Peyer's patch (tissue), 4 donors: ENCODE data around the gene TMOD1. TPM values are rescaled to one million over a fixed set of nuclear protein-coding genes. Genes with fewer than 3 reads are reported as not detected.

ENCODE experiments used
- DNase-seq, 3 donors: peaks; one replicate each; pipeline ENCODE4 v3.0.0-alpha.2; 2017 to 2019
- H3K27ac ChIP-seq, 4 donors: fragments of 200-600 bp; sonication (generic); one replicate each; pipeline ENCODE4 v1.5.1; 2016 to 2019
- H3K27me3 ChIP-seq, 2 donors: fragments of 200-600 bp; sonication (generic); one replicate each; pipeline ENCODE4 v1.5.1; 2019
- H3K36me3 ChIP-seq, 3 donors: fragments of 200-600 bp; sonication (generic); one replicate each; pipeline ENCODE4 v1.5.1; 2016 to 2019
- H3K4me1 ChIP-seq, 4 donors: fragments of 200-600 bp; sonication (generic); one replicate each; pipeline ENCODE4 v1.5.1; 2016 to 2019
- H3K4me3 ChIP-seq, 4 donors: fragments of 200-600 bp; sonication (generic); 1 replicate in 3 of 4; 2 replicates in 1 of 4; pipeline ENCODE4 v1.5.1; 2016 to 2019; ENCODE audit warnings: mild to moderate bottlenecking in 1 of 4
- H3K9me3 ChIP-seq, 4 donors: fragments of 200-600 bp; sonication (generic); one replicate each; pipeline ENCODE4 v1.5.1; 2016 to 2019; ENCODE audit warnings: mild to moderate bottlenecking in 1 of 4
- POLR2A ChIP-seq, 2 donors: fragments of 450-650 bp; IDR thresholded peaks; one replicate each; pipeline ENCODE4 v1.5.1; 2017; ENCODE audit warnings: antibody characterized with exemption in 2 of 2, mild to moderate bottlenecking in 2 of 2, moderate library complexity in 2 of 2
- total RNA-seq, 4 donors: library from RNA; depleted of rRNA; stranded (reverse); fragments of >200 nt; gene quantifications; one replicate each; pipeline ENCODE4 v1.1.0, GENCODE V29; 2016
- TF ChIP-seq, protein P1 (sequence below), 6 experiments: fragments of 450-650 bp in 4 of 6; fragments of 200-600 bp in 2 of 6; sonication (generic) in 1 of 6; IDR thresholded peaks; one replicate each; pipeline ENCODE4 v1.5.1; 2017 to 2019; ENCODE audit warnings: antibody characterized with exemption in 6 of 6, mild to moderate bottlenecking in 3 of 6, moderate library complexity in 1 of 6

Gene TMOD1
- total RNA-seq, 4 donors from 2014 or later, result 2.6 to 15.7 (median 4.9) TPM

DNA sequence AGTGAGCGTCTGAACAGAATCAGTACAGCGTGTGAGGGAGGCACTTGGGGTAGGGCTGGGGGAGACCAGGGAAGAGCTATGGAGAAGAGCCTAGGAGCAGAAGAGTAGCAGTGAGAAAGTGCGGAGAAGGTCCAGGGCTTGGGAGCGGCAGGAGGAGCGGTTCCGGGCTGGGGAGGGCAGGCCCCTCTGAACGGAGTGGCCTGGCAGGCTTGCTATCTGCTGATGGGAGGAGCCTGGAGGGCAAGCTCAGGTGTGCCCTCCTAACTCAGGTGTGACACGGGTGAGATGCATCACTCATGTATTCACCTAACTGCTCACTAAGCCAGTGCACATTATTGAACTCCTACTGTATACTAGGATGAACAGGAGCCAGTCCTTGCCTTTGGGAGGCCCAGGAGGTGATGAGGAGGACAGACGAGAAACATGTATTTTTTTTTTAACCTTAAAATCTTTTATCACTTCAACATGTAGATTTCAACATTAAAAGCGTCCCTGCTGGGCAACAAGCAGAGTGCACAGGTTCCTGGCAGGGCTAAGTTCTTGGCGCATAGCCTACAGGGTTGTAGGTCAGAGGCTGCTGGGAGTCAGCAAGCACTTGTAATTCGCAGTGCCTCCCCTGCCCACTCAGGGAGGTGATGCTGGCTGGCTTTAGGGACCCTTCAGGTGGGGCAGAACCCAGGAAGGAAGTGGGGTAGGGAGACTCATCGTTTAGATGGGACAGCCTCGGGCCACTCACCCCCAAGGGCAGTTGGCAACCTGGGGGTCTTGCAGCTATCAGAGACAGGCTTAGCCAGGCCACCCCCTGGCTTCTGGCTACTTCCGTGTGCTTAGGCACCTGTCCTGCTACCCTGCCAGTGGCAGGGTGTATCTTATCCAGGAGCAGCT is 55.5 kb downstream of the TMOD1 start:
- TF ChIP-seq, protein P1, sequence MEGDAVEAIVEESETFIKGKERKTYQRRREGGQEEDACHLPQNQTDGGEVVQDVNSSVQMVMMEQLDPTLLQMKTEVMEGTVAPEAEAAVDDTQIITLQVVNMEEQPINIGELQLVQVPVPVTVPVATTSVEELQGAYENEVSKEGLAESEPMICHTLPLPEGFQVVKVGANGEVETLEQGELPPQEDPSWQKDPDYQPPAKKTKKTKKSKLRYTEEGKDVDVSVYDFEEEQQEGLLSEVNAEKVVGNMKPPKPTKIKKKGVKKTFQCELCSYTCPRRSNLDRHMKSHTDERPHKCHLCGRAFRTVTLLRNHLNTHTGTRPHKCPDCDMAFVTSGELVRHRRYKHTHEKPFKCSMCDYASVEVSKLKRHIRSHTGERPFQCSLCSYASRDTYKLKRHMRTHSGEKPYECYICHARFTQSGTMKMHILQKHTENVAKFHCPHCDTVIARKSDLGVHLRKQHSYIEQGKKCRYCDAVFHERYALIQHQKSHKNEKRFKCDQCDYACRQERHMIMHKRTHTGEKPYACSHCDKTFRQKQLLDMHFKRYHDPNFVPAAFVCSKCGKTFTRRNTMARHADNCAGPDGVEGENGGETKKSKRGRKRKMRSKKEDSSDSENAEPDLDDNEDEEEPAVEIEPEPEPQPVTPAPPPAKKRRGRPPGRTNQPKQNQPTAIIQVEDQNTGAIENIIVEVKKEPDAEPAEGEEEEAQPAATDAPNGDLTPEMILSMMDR (IDR thresholded peaks at IDR 0.05), result no peak
- no peak for TF ChIP-seq POLR2A (IDR thresholded peaks at IDR 0.05)
- no peak for DNase-seq
- Histone ChIP-seq H3K4me3 (no peak overlapping the region), H3K27me3 (no peaks in the 10 kb centered on the region), H3K27ac (peak overlapping the region; percentile 55 to 82 (median 69)), H3K4me1 (peaks cover 0 to 8% (median 0%) of the 10 kb centered on the region in 4 donors), H3K36me3 (no peaks in the 10 kb centered on the region), H3K9me3 (no peaks in the 10 kb centered on the region)

DNA sequence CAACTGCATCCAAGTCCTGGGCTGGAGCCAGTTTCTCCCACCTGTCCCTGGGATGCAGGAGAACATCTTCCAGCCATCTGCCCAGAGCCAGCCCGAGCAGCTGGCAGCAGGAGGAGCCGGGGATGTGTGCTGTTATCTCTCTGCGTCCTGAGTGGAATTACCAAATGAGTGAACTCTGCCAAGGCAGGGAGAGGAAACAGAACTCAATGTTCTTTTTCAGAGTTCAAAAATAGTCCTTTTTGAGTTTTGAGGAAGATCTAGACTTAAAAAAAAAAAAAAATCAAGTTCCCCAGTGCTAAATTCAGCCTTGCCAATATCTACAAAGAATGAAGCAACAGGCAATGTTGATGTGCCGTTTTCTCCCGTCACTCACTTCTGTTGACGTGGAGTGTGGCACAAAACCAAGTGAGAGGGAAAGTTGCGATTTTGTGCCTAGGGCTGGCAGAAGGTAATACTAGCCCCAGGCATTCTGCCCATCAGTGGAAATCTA is 56.2 kb downstream of the TMOD1 start:
- peak overlapping the region; percentile 55 to 82 (median 70) for H3K27ac ChIP-seq
- TF ChIP-seq POLR2A (IDR thresholded peaks at IDR 0.05), result no peak
- TF ChIP-seq, protein P1 (IDR thresholded peaks at IDR 0.05), result no peak
- H3K4me3 ChIP-seq, result no peak overlapping the region
- peak in 1 of 3 donors; percentile 68 for DNase-seq
- H3K9me3 ChIP-seq, result no peaks in the 10 kb centered on the region
- peaks cover 0 to 8% (median 0%) of the 10 kb centered on the region in 4 donors for H3K4me1 ChIP-seq
- no peaks in the 10 kb centered on the region for H3K27me3 ChIP-seq
- no peaks in the 10 kb centered on the region for H3K36me3 ChIP-seq

DNA sequence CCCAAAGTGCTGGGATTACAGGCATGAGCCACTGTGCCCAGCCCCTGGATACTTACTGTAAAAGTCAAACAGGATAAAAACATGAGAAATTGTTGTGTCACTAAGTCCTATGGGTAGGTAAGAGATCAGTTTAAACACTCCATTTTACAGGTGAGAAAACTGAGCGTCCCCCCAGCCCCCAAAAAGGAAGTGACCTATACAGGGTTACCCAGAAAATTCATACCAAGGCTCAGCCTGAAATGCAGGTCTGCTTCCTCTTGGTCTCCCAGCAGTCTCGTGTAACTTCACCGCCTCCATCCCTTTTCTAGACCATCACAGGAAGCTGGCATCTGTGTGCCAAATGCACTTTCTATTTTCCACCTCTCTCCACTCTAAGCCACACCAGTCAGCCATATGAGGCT is 57.2 kb downstream of the TMOD1 start:
- TF ChIP-seq POLR2A (IDR thresholded peaks at IDR 0.05), result no peak
- TF ChIP-seq, protein P1 (IDR thresholded peaks at IDR 0.05), result no peak
- no peak for DNase-seq
- Histone ChIP-seq H3K4me1 (peaks cover 0 to 11% (median 0%) of the 10 kb centered on the region in 4 donors), H3K27me3 (no peaks in the 10 kb centered on the region), H3K36me3 (no peaks in the 10 kb centered on the region), H3K4me3 (no peak overlapping the region), H3K9me3 (no peaks in the 10 kb centered on the region), H3K27ac (peak overlapping the region in 3 of 4 donors; percentile 43 to 82 (median 60))

DNA sequence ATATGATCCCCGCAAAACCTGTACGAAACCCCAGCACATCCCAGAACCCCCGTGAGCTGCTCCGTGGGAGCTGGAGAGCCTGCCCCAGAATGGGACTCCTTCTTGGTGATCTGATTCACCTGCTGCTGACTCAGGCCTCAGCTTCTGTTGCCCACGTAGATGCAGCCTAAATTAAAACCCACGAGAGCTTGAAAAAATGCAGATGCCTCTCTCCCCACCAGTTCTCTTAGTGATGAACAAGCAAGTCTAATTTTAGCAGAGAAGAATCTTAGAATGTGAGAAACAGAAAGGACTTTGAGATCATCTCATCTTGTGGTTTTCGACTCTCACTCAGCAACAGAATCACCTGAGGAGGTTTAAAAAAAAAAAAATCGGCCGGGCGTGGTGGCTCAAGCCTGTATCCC is 57.6 kb downstream of the TMOD1 start:
- Histone ChIP-seq H3K4me3 (no peak overlapping the region), H3K27ac (peak overlapping the region in 1 of 4 donors; percentile 82), H3K9me3 (no peaks in the 10 kb centered on the region), H3K27me3 (no peaks in the 10 kb centered on the region), H3K4me1 (peaks cover 0 to 15% (median 0%) of the 10 kb centered on the region in 4 donors), H3K36me3 (no peaks in the 10 kb centered on the region)
- no peak for TF ChIP-seq POLR2A (IDR thresholded peaks at IDR 0.05)
- TF ChIP-seq, protein P1 (IDR thresholded peaks at IDR 0.05), result no peak
- DNase-seq, result no peak

DNA sequence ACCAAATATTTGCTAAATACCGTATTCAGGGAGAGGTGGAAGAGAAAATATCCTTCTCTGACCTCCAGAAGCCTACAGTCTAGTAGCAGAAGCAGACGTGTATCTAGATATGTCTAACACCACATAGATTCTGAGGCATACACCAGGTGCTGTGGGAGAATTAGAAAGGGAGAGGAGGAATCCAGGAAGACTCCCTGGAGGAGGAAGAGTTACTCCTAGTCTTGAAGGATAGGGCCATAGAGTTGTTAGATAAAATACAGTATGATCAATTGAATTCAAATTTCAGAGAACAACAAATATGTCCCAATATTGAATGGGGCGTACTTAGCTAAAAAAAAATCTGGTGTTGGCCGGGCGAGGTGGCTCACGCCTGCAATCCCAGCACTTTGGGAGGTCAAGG is 58.7 kb downstream of the TMOD1 start:
- no peaks in the 10 kb centered on the region for H3K36me3 ChIP-seq
- H3K27me3 ChIP-seq, result no peaks in the 10 kb centered on the region
- no peaks in the 10 kb centered on the region for H3K9me3 ChIP-seq
- no peak overlapping the region for H3K27ac ChIP-seq
- TF ChIP-seq, protein P1 (IDR thresholded peaks at IDR 0.05), result no peak
- TF ChIP-seq POLR2A (IDR thresholded peaks at IDR 0.05), result no peak
- no peak for DNase-seq
- no peak overlapping the region for H3K4me3 ChIP-seq
- peaks cover 0 to 24% (median 0%) of the 10 kb centered on the region in 4 donors for H3K4me1 ChIP-seq
